Measurements from ENCODE around the gene CSF3R.

CSF3R gene

GRCh38 chr1:36446746-36447145, 36.0 kb downstream of the CSF3R start:
- Histone ChIP-seq H3K9ac (ENCODE audit: low read length) (no peak overlapping the region), H3K18ac (ENCODE audit: low read depth in 1 of 2, low read length in 2 of 2) (no peak overlapping the region), H2BK12ac (ENCODE audit: low read length in 2 of 2) (no peak overlapping the region), H4K91ac (ENCODE audit: low read length) (no peak overlapping the region), H2BK120ac (ENCODE audit: low read depth, low read length) (no peak overlapping the region), H4K8ac (ENCODE audit: low read length) (no peak overlapping the region), H2BK5ac (ENCODE audit: low read depth, low read length, poor library complexity, severe bottlenecking) (no peak overlapping the region), H3K23ac (ENCODE audit: low read length in 2 of 2) (no peak overlapping the region), H3K36me3 (ENCODE audit: control insufficient read depth in 1 of 2, insufficient read depth in 2 of 2, low read depth in 1 of 2, low read length in 2 of 2) (peaks cover 0 to 7% of the 10 kb centered on the region in 2 experiments), H2AFZ (ENCODE audit: low read depth, low read length) (no peak overlapping the region), H2BK15ac (ENCODE audit: low read depth, poor library complexity, severe bottlenecking) (no peak overlapping the region), H3K4me2 (ENCODE audit: low read length, poor library complexity, severe bottlenecking) (no peak overlapping the region), H3K4me3 (ENCODE audit: insufficient read depth in 1 of 2, low read depth in 1 of 2, low read length in 2 of 2) (no peak overlapping the region), H2AK5ac (ENCODE audit: low read length, severe bottlenecking) (no peak overlapping the region), H3K27me3 (ENCODE audit: control insufficient read depth in 1 of 2, insufficient read depth in 1 of 2, low read length in 2 of 2) (no peaks in the 10 kb centered on the region), H3K9me3 (ENCODE audit: control insufficient read depth, low read length) (no peaks in the 10 kb centered on the region), H3K27ac (ENCODE audit: low read length, poor library complexity, severe bottlenecking) (no peak overlapping the region), H3K14ac (ENCODE audit: low read length in 2 of 2) (no peak overlapping the region), H3K4me1 (ENCODE audit: control insufficient read depth, insufficient read depth, low read depth, low read length) (peaks cover 5% of the 10 kb centered on the region), H3K79me1 (replicated peaks; ENCODE audit: low read length, poor library complexity, severe bottlenecking) (peaks cover 6% of the 10 kb centered on the region), H3K4ac (ENCODE audit: low read depth in 1 of 2, low read length in 2 of 2) (no peak overlapping the region)
- 53% methylated on average over 2 of the region's 5 CpGs for WGBS
- no peak for DNase-seq

- H3K18ac ChIP-seq (ENCODE audit: low read depth in 1 of 2, low read length in 2 of 2): no peak overlapping the region
- no peak overlapping the region for H2AFZ ChIP-seq (ENCODE audit: low read depth, low read length)
- H3K9me3 ChIP-seq (ENCODE audit: control insufficient read depth, low read length): no peaks in the 10 kb centered on the region
- no peak overlapping the region for H3K23ac ChIP-seq (ENCODE audit: low read length in 2 of 2)
- H3K9ac ChIP-seq (ENCODE audit: low read length): no peak overlapping the region
- H2BK15ac ChIP-seq (ENCODE audit: low read depth, poor library complexity, severe bottlenecking): no peak overlapping the region
- H3K4me2 ChIP-seq (ENCODE audit: low read length, poor library complexity, severe bottlenecking): no peak overlapping the region
- 67% methylated on average over 7 of the region's 8 CpGs for WGBS
- H3K4me3 ChIP-seq (ENCODE audit: insufficient read depth in 1 of 2, low read depth in 1 of 2, low read length in 2 of 2): no peak overlapping the region
- H3K14ac ChIP-seq (ENCODE audit: low read length in 2 of 2): no peak overlapping the region
- no peak overlapping the region for H2BK5ac ChIP-seq (ENCODE audit: low read depth, low read length, poor library complexity, severe bottlenecking)
- peak; percentile 43 for DNase-seq
- no peak overlapping the region for H2AK5ac ChIP-seq (ENCODE audit: low read length, severe bottlenecking)
- no peak overlapping the region for H4K91ac ChIP-seq (ENCODE audit: low read length)
- peaks cover 5% of the 10 kb centered on the region for H3K4me1 ChIP-seq (ENCODE audit: control insufficient read depth, insufficient read depth, low read depth, low read length)
- no peak overlapping the region for H3K27ac ChIP-seq (ENCODE audit: low read length, poor library complexity, severe bottlenecking)
- H2BK120ac ChIP-seq (ENCODE audit: low read depth, low read length): no peak overlapping the region
- peaks cover 0 to 7% of the 10 kb centered on the region in 2 experiments for H3K36me3 ChIP-seq (ENCODE audit: control insufficient read depth in 1 of 2, insufficient read depth in 2 of 2, low read depth in 1 of 2, low read length in 2 of 2)
- H4K8ac ChIP-seq (ENCODE audit: low read length): no peak overlapping the region
- no peaks in the 10 kb centered on the region for H3K27me3 ChIP-seq (ENCODE audit: control insufficient read depth in 1 of 2, insufficient read depth in 1 of 2, low read length in 2 of 2)
- H3K79me1 ChIP-seq (replicated peaks; ENCODE audit: low read length, poor library complexity, severe bottlenecking): peaks cover 6% of the 10 kb centered on the region
- H2BK12ac ChIP-seq (ENCODE audit: low read length in 2 of 2): no peak overlapping the region
- H3K4ac ChIP-seq (ENCODE audit: low read depth in 1 of 2, low read length in 2 of 2): no peak overlapping the region
These were observed 36.4 kb downstream of the CSF3R start for GRCh38 chr1:36446271-36446670.

- WGBS: 94% methylated on average over 2 of the region's 2 CpGs
- Histone ChIP-seq H2AFZ (ENCODE audit: low read depth, low read length) (no peak overlapping the region), H3K9me3 (ENCODE audit: control insufficient read depth, low read length) (no peaks in the 10 kb centered on the region), H3K4me2 (ENCODE audit: low read length, poor library complexity, severe bottlenecking) (no peak overlapping the region), H3K27me3 (ENCODE audit: control insufficient read depth in 1 of 2, insufficient read depth in 1 of 2, low read length in 2 of 2) (no peaks in the 10 kb centered on the region), H3K4ac (ENCODE audit: low read depth in 1 of 2, low read length in 2 of 2) (no peak overlapping the region), H2BK15ac (ENCODE audit: low read depth, poor library complexity, severe bottlenecking) (no peak overlapping the region), H2AK5ac (ENCODE audit: low read length, severe bottlenecking) (no peak overlapping the region), H4K91ac (ENCODE audit: low read length) (no peak overlapping the region), H3K4me1 (ENCODE audit: control insufficient read depth, insufficient read depth, low read depth, low read length) (no peaks in the 10 kb centered on the region), H2BK5ac (ENCODE audit: low read depth, low read length, poor library complexity, severe bottlenecking) (no peak overlapping the region), H3K79me1 (replicated peaks; ENCODE audit: low read length, poor library complexity, severe bottlenecking) (peaks cover under 1% of the 10 kb centered on the region), H3K27ac (ENCODE audit: low read length, poor library complexity, severe bottlenecking) (no peak overlapping the region), H3K23ac (ENCODE audit: low read length in 2 of 2) (no peak overlapping the region), H3K18ac (ENCODE audit: low read depth in 1 of 2, low read length in 2 of 2) (no peak overlapping the region), H3K14ac (ENCODE audit: low read length in 2 of 2) (no peak overlapping the region), H3K36me3 (ENCODE audit: control insufficient read depth in 1 of 2, insufficient read depth in 2 of 2, low read depth in 1 of 2, low read length in 2 of 2) (peaks cover 0 to 14% of the 10 kb centered on the region in 2 experiments), H4K8ac (ENCODE audit: low read length) (no peak overlapping the region), H2BK120ac (ENCODE audit: low read depth, low read length) (no peak overlapping the region), H3K4me3 (ENCODE audit: insufficient read depth in 1 of 2, low read depth in 1 of 2, low read length in 2 of 2) (no peak overlapping the region), H3K9ac (ENCODE audit: low read length) (no peak overlapping the region), H2BK12ac (ENCODE audit: low read length in 2 of 2) (no peak overlapping the region)
- no peak for DNase-seq
These were observed 39.4 kb downstream of the CSF3R start for GRCh38 chr1:36443297-36443696.

GRCh38 chr1:36442337-36442736, 40.4 kb downstream of the CSF3R start:
- WGBS: no CpG with 5 or more reads among the region's 3 CpGs
- no peaks in the 10 kb centered on the region for H3K4me1 ChIP-seq (ENCODE audit: control insufficient read depth, insufficient read depth, low read depth, low read length)
- H2BK5ac ChIP-seq (ENCODE audit: low read depth, low read length, poor library complexity, severe bottlenecking): no peak overlapping the region
- H3K9me3 ChIP-seq (ENCODE audit: control insufficient read depth, low read length): no peaks in the 10 kb centered on the region
- H3K4me3 ChIP-seq (ENCODE audit: insufficient read depth in 1 of 2, low read depth in 1 of 2, low read length in 2 of 2): no peak overlapping the region
- no peak overlapping the region for H3K4me2 ChIP-seq (ENCODE audit: low read length, poor library complexity, severe bottlenecking)
- no peak overlapping the region for H3K23ac ChIP-seq (ENCODE audit: low read length in 2 of 2)
- H3K18ac ChIP-seq (ENCODE audit: low read depth in 1 of 2, low read length in 2 of 2): no peak overlapping the region
- peaks cover 1% of the 10 kb centered on the region for H3K79me1 ChIP-seq (replicated peaks; ENCODE audit: low read length, poor library complexity, severe bottlenecking)
- no peak overlapping the region for H2AFZ ChIP-seq (ENCODE audit: low read depth, low read length)
- peaks cover 0 to 15% of the 10 kb centered on the region in 2 experiments for H3K36me3 ChIP-seq (ENCODE audit: control insufficient read depth in 1 of 2, insufficient read depth in 2 of 2, low read depth in 1 of 2, low read length in 2 of 2)
- no peak for DNase-seq
- H3K9ac ChIP-seq (ENCODE audit: low read length): no peak overlapping the region
- no peak overlapping the region for H3K27ac ChIP-seq (ENCODE audit: low read length, poor library complexity, severe bottlenecking)
- no peak overlapping the region for H2BK120ac ChIP-seq (ENCODE audit: low read depth, low read length)
- H3K14ac ChIP-seq (ENCODE audit: low read length in 2 of 2): no peak overlapping the region
- H2BK12ac ChIP-seq (ENCODE audit: low read length in 2 of 2): no peak overlapping the region
- no peak overlapping the region for H2AK5ac ChIP-seq (ENCODE audit: low read length, severe bottlenecking)
- no peak overlapping the region for H4K91ac ChIP-seq (ENCODE audit: low read length)
- H4K8ac ChIP-seq (ENCODE audit: low read length): no peak overlapping the region
- no peaks in the 10 kb centered on the region for H3K27me3 ChIP-seq (ENCODE audit: control insufficient read depth in 1 of 2, insufficient read depth in 1 of 2, low read length in 2 of 2)
- H3K4ac ChIP-seq (ENCODE audit: low read depth in 1 of 2, low read length in 2 of 2): no peak overlapping the region
- no peak overlapping the region for H2BK15ac ChIP-seq (ENCODE audit: low read depth, poor library complexity, severe bottlenecking)

Measured in mesenchymal stem cell (in vitro differentiated cells and primary cell).